HUES64 (cell line): Measurements from ENCODE around the gene AFF3.
"Not testable (repeated sequence)": the region's sequence is repeated elsewhere in the genome, so short reads cannot be mapped to it uniquely, and the experiment has no call there.

ENCODE experiments used
- H3K27ac ChIP-seq: 2 replicates; pipeline ENCODE4 v1.7.0; 2013; ENCODE audit warnings: low read depth, low read length, inconsistent platforms
- H3K27me3 ChIP-seq: 2 replicates; pipeline ENCODE4 v1.6.1; 2013; ENCODE audit warnings: mild to moderate bottlenecking, low read length; ENCODE audit not compliant: insufficient read depth
- H3K36me3 ChIP-seq: 2 replicates; pipeline ENCODE4 v1.6.1; 2013; ENCODE audit warnings: mild to moderate bottlenecking, low read length; ENCODE audit not compliant: insufficient read depth
- H3K4me1 ChIP-seq: 2 replicates; pipeline ENCODE4 v1.6.1; 2013; ENCODE audit warnings: mild to moderate bottlenecking, low read length, moderate library complexity; ENCODE audit not compliant: insufficient read depth
- H3K4me3 ChIP-seq: 2 replicates; pipeline ENCODE4 v1.5.1; 2013; ENCODE audit warnings: mild to moderate bottlenecking, low read length, moderate library complexity
- H3K9ac ChIP-seq: 2 replicates; pipeline ENCODE4 v1.6.1; 2013; ENCODE audit warnings: mild to moderate bottlenecking, low read depth, low read length
- H3K9me3 ChIP-seq: 2 replicates; pipeline ENCODE4 v1.6.1; 2013; ENCODE audit warnings: low read depth, low read length; ENCODE audit not compliant: insufficient read depth
- WGBS: fragments of 150-250, 120-280 bp; methylation state at CpG from one replicate; pipeline ENCODE4 v1.1.7; 2013; ENCODE audit warnings: missing lambda C conversion rate; 5-methylcytosine and 5-hydroxymethylcytosine counted together

AFF3 gene

DNA sequence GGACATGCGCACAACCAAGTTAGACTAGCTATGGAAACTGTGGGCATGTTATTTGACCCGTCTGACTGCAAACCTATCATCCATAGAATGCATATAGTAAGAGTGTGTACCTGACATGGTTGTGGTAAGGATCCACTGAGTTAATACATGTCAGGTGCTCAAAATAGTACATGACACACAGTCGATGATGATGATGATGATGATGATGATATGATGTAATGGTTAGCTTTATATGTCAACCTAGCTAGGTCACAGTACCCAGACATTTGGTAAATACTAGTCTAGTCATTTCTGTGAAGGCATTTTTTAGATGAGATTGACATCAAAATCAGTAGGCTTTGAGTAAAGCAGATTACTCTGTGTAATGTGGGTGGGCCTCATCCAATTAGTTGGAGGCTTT, 204.1 kb downstream of the AFF3 start:
- no peaks in the 10 kb centered on the region for H3K36me3 ChIP-seq
- H3K27ac ChIP-seq, result no peak overlapping the region
- H3K9ac ChIP-seq, result no peak overlapping the region
- no peaks in the 10 kb centered on the region for H3K4me1 ChIP-seq
- no peaks in the 10 kb centered on the region for H3K9me3 ChIP-seq
- no peak overlapping the region for H3K4me3 ChIP-seq
- 95% methylated on average over 3 of the region's 3 CpGs for WGBS
- no peaks in the 10 kb centered on the region for H3K27me3 ChIP-seq

DNA sequence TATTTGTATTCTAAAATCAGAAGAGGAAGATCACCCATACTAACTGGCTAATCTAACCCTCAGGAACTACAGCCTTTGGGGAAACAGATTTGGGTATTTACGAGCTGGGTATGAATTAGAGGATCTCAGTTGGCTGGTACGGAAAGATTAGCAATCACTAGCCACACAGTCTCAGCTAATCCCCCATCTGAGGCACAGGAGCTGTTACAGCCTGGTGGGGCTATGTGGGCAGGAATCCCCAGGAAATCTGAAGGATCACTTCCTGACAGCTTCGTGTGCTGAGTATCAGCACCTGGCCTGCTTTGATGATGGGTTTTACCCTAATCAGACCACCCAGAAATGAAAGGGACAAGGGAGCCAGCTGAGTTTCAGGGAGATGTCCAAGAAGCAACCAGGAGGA, 206.3 kb downstream of the AFF3 start:
- Histone ChIP-seq H3K4me3 (no peak overlapping the region), H3K9me3 (no peaks in the 10 kb centered on the region), H3K27ac (no peak overlapping the region), H3K9ac (no peak overlapping the region), H3K36me3 (no peaks in the 10 kb centered on the region), H3K4me1 (no peaks in the 10 kb centered on the region), H3K27me3 (no peaks in the 10 kb centered on the region)
- 87% methylated on average over 2 of the region's 3 CpGs for WGBS

DNA sequence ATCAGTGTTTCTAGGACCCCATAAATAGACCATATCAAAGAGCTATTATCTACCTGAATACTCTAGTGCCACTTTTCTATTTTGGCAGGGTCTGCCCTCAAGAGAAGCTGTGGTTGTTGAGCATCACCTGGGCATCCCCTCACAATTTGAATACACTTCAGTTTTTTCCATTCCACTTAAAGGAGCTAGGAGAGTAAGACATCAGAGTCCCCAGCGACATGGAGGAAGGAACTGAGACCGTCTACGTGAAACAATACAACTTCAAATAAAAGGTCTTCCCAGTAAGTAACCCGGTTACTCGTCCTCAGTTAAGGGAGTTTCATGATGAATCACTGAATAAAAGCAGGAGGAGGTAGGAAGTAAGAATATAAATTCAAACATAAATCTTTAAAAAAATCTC, 206.7 kb downstream of the AFF3 start:
- Histone ChIP-seq H3K4me3 (no peak overlapping the region), H3K27ac (no peak overlapping the region)
- WGBS, result 90% methylated on average over 3 of the region's 5 CpGs

DNA sequence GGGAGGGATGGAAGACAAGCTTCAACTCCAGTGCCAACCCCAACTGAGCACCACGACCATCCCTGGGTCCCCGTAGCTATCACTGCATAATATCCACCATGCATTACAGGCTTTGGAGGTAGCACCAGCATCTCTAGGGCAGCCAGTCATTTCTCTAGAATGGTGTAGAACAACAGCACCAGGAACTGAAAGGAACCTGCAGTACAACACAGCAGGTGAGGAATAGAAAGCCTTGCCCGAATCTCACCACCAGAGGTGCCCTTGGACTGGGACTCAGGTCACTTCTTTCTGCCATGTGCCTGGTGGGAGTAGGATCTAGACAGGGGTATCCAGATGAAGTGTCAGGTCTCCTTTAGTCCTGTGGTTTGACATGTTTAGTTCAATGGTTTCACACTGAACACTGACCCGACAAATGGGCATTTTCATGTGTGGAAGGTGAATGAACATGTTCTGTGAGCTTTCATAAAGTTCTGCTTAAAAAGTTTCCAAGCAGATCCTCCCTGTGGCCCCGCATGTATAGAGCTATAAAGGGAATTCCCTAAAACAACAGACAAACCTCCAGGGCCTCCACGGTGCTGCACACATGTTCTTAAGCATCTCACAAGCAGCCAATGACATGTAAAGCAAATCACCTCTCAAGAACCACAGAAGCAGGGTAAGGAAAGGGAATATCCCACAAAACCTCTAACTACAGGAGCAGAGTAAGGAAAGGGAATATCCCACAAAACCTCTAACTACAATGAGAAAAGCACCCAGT, 208.3 kb downstream of the AFF3 start:
- no peaks in the 10 kb centered on the region for H3K9me3 ChIP-seq
- H3K4me1 ChIP-seq, result no peaks in the 10 kb centered on the region
- no peak overlapping the region for H3K4me3 ChIP-seq
- no peak overlapping the region for H3K9ac ChIP-seq
- H3K27ac ChIP-seq, result no peak overlapping the region
- H3K36me3 ChIP-seq, result no peaks in the 10 kb centered on the region
- 95% methylated on average over 6 of the region's 6 CpGs for WGBS
- H3K27me3 ChIP-seq, result no peaks in the 10 kb centered on the region

More for the DNA sequence above, 206.7 kb downstream of the AFF3 start:
- no peaks in the 10 kb centered on the region for H3K27me3 ChIP-seq
- no peaks in the 10 kb centered on the region for H3K4me1 ChIP-seq
- no peaks in the 10 kb centered on the region for H3K36me3 ChIP-seq
- H3K9me3 ChIP-seq, result no peaks in the 10 kb centered on the region
- H3K9ac ChIP-seq, result no peak overlapping the region

DNA sequence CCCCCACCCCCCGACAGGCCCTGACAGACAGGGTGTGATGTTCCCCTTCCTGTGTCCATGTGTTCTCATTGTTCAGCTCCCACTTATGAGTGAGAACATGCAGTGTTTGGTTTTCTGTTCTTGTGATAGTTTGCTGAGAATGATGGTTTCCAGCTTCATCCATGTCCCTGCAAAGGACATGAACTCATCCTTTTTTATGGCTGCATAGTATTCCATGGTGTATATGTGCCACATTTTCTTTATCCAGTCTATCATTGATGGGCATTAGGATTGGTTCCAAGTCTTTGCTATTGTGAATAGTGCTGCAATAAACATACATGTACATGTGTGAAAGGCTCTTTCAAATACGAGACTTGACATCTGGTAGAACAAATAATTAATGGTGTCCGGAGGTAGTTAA, 208.9 kb downstream of the AFF3 start:
- not testable (repeated sequence) for H3K9ac ChIP-seq, H3K27ac ChIP-seq, H3K4me3 ChIP-seq, H3K27me3 ChIP-seq, H3K4me1 ChIP-seq, H3K9me3 ChIP-seq, H3K36me3 ChIP-seq
- WGBS, result 91% methylated on average over 3 of the region's 3 CpGs

DNA sequence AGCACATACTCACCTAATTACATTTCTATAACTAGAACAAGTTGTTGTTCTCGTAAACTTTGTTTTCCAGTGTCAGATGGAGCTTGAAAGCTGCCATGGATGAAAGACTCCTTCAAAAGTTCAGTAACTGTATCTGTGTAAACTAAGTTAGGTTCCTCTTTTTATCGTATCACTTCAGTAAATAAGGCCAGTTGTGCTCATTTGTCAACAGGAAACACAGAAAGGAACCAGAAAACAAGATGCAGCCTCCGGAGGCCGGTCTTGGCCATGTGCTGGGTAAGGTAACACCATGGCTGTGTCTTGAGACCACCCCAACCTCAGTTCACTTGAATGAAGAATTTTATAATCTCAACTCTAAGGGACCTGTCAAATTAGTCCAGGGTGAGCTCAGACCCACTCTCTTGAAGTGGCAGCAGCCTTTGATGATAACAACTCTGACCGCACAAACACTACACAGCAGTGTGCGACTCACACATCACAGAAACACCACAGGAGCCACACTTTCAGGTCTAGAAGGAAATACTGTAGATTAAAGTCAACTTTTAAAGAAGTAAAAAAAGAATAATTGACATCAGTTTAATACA, 213.8 kb downstream of the AFF3 start:
- no peak overlapping the region for H3K27ac ChIP-seq
- H3K9me3 ChIP-seq, result no peaks in the 10 kb centered on the region

DNA sequence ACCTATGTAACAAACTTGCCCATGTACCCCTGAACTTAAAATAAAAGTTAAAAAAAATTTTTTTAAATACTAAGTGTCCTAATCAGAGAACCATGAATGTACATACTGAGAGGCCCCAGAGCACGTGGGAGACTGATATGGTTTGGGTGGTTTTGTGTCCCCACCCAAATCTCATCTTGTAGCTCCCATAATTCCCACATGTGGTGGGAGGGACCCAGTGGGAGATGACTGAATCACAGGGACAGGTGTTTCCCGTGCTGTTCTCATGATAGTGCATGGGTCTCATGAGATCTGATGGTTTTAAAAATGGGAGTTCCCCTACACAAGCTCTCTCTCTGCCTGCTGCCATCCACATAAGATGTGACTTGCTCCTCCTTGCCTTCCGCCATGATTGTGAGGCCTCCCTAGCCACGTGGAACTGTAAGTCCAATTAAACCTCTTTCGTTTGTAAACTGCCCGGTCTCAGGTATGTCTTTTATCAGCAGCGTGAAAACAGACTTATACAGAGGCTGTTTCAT, 214.6 kb downstream of the AFF3 start:
- H3K36me3 ChIP-seq, H3K9ac ChIP-seq, H3K4me3 ChIP-seq, H3K9me3 ChIP-seq, H3K4me1 ChIP-seq, H3K27ac ChIP-seq, H3K27me3 ChIP-seq: not testable (repeated sequence)
- WGBS, result 92% methylated on average over 7 of the region's 7 CpGs

More for the DNA sequence above, 213.8 kb downstream of the AFF3 start:
- 85% methylated on average over 6 of the region's 6 CpGs for WGBS
- Histone ChIP-seq H3K4me1 (no peaks in the 10 kb centered on the region), H3K9ac (no peak overlapping the region), H3K36me3 (no peaks in the 10 kb centered on the region), H3K4me3 (no peak overlapping the region), H3K27me3 (no peaks in the 10 kb centered on the region)

DNA sequence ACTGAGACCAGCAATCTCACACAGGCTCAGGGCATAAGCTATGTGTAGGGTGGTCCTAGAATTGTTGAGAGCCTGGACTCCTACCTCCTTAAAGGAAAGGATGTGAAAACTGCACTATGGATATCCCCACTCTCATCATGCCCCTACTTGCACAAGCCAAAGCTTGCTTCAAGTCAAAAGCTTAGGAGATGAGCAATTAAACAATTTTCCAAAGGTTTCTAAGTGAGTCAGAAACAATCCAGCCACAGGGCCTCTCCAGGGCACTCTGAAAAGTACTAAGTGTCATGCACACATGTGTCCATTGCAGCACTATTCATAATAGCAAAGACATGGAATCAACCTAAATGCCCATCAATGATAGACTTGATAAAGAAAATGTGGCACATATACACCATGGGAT, 215.4 kb downstream of the AFF3 start:
- Histone ChIP-seq H3K4me1 (no peaks in the 10 kb centered on the region), H3K4me3 (no peak overlapping the region), H3K27me3 (no peaks in the 10 kb centered on the region), H3K9me3 (peaks cover 5% of the 10 kb centered on the region; the same call in 1 of the 2 replicates), H3K9ac (no peak overlapping the region), H3K27ac (no peak overlapping the region), H3K36me3 (no peaks in the 10 kb centered on the region)

DNA sequence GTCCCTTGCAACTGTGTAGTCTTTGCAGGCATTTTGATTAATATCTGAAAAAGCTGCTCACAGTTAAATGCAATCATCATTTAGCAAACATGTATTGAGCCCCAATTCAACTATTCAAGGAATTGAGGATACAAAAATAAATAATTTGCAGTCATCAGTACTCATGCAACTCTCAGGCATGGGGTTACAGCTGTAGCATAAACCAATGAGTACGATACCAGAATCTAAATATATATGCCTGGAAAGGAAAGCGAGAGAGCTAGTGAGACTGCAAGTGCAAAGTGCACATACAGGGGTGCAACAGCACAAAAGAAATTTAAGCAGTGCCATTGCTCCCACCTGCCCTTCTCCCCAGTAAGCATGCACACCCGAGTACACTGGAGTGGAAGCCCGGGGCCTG, 216.4 kb downstream of the AFF3 start:
- H3K9ac ChIP-seq, result no peak overlapping the region
- H3K4me3 ChIP-seq, result no peak overlapping the region
- H3K9me3 ChIP-seq, result peaks cover 10% of the 10 kb centered on the region; the same call in 1 of the 2 replicates
- no peaks in the 10 kb centered on the region for H3K36me3 ChIP-seq
- no peaks in the 10 kb centered on the region for H3K4me1 ChIP-seq
- no peak overlapping the region for H3K27ac ChIP-seq
- no peaks in the 10 kb centered on the region for H3K27me3 ChIP-seq
- WGBS, result 95% methylated on average over 4 of the region's 4 CpGs

DNA sequence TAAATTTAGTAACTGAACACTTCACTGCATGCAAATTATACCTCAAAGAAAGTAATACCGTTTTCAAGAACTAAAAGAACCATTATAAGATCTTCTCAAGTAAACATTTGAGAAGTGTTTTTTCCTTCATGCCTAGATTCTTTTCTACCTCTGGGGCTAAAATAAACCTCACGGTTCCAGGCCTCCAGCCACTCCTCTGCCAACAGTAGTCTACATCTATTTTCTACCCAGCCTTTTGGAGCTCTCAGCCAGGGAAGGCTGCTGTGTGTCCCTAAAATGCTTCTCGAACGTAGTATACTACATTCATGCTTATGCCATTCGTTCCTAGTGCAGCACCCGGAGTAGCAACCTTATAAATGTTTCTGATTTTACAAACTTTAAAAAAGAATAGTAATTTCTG, 219.7 kb downstream of the AFF3 start:
- Histone ChIP-seq H3K36me3 (no peaks in the 10 kb centered on the region), H3K27me3 (no peaks in the 10 kb centered on the region), H3K4me3 (no peak overlapping the region), H3K9me3 (peaks cover 10% of the 10 kb centered on the region; the same call in 1 of the 2 replicates), H3K9ac (no peak overlapping the region), H3K27ac (no peak overlapping the region), H3K4me1 (peaks cover 5% of the 10 kb centered on the region; the same call in 1 of the 2 replicates)
- WGBS, result 96% methylated on average over 6 of the region's 6 CpGs

DNA sequence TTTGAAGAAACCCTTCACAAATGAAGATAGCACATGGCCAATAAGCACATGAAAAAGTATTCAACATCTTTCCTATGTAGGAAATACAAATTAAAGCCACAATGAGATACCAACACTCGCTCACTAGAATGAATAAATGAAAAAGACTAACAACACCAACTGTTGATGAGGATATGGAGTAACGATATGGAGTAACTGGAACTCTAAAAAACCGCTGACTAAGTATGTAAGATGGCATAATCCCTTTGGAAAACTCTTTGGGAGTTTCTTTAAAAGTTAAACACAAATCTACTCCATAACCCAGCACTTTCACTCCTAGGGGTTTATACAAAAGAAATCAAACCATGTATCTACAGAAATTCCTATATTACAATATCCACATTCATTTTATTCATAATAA, 220.5 kb downstream of the AFF3 start:
- Histone ChIP-seq H3K27me3 (no peaks in the 10 kb centered on the region), H3K4me3 (no peak overlapping the region), H3K9ac (no peak overlapping the region), H3K36me3 (no peaks in the 10 kb centered on the region), H3K27ac (no peak overlapping the region), H3K4me1 (peaks cover 5% of the 10 kb centered on the region; the same call in 1 of the 2 replicates), H3K9me3 (peaks cover 10% of the 10 kb centered on the region; the same call in 1 of the 2 replicates)
- WGBS, result 100% methylated on average over 2 of the region's 3 CpGs
